Astrocyte of the spinal cord (primary cell): ENCODE results near the gene C11orf97.
"Not testable (repeated sequence)": the region's sequence is repeated elsewhere in the genome, so short reads cannot be mapped to it uniquely, and the experiment has no call there.

Source experiments
- DNase-seq: peaks from one replicate; pipeline ENCODE4 v3.0.0; 2011; ENCODE audit warnings: low read depth, low spot score
- H3K4me3 ChIP-seq: 2 replicates; pipeline ENCODE4 v1.5.1; 2011; ENCODE audit warnings: low read depth, mild to moderate bottlenecking, low read length, moderate library complexity
- CTCF ChIP-seq: IDR thresholded peaks from 2 replicates; pipeline ENCODE4 v1.5.1; 2012; ENCODE audit warnings: low read depth, mild to moderate bottlenecking, low read length, inconsistent platforms
- in situ Hi-C: cut with HindIII; loops from 2 replicates; pipeline ENCODE4 v1.10.0; 2017; ENCODE audit warnings: low sequenced_read_pairs

Gene C11orf97

GRCh38 chr11:94493281-94494125 lies 18.8 kb upstream of the C11orf97 start, which contains the start of the genes ANKRD49 and MRE11:
Gene ANKRD49 (plus strand): TSS chr11:94493984. CDS start chr11:94496694, 2,710 bp downstream.
Gene MRE11 (minus strand): TSS chr11:94493844. CDS start chr11:94492801, 1,043 bp downstream.
- TF ChIP-seq CTCF, result no peak
- DNase-seq, result peak; percentile 99
- peak within 1 kb of the TSS; percentile 96 for H3K4me3 ChIP-seq
- in situ Hi-C loops, result no loop called here

- in situ Hi-C loops, result no loop called here
- no peak for DNase-seq
- peak overlapping the region; percentile 96 for H3K4me3 ChIP-seq
- no peak for TF ChIP-seq CTCF
Measured at GRCh38 chr11:94494126-94494680, 18.1 kb upstream of the C11orf97 start.

GRCh38 chr11:94500181-94500580 lies 12.1 kb upstream of the C11orf97 start:
- H3K4me3 ChIP-seq, result no peak overlapping the region
- DNase-seq, result no peak
- TF ChIP-seq CTCF, result no peak
- in situ Hi-C loops, result no loop called here

- no peak for DNase-seq
- TF ChIP-seq CTCF, result no peak
- H3K4me3 ChIP-seq, result no peak overlapping the region
- in situ Hi-C loops, result no loop called here
Measured at GRCh38 chr11:94501522-94501921, 10.7 kb upstream of the C11orf97 start.

DNA sequence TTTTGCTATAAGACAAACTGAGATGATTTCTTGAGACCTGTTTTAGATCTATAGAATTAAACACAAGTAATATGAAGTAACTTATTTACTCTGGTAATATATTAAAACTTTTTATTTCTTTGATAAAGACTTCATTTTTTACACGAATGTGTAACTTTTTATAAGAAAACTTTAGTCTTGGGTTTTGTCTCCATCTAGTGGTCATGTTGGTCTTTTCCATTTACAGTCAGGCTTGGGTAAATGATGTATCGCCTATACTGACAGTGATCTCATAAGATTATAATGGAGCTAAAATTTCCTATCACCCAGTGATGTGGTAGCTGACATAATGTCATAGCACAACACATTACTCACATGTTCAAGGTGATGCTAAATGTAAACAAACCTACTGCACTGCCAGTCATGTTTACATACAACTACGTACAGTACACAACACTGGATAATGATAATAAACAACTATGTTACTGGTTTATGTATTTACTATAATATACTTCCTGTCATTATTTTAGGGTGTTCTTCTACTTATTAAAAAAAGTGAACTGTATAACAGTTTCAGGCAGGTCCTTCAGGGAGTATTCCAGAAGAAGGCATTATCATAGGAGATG lies 7.5 kb upstream of the C11orf97 start:
- peak; percentile 67 for DNase-seq
- in situ Hi-C loops, result no loop called here
- H3K4me3 ChIP-seq, result no peak overlapping the region
- TF ChIP-seq CTCF, result peak; percentile 57

GRCh38 chr11:94506513-94506912 lies 5.7 kb upstream of the C11orf97 start:
- in situ Hi-C loops, H3K4me3 ChIP-seq, DNase-seq: not testable (repeated sequence)

GRCh38 chr11:94507485-94507884 lies 4.8 kb upstream of the C11orf97 start:
- in situ Hi-C loops, result no loop called here
- no peak for DNase-seq
- no peak overlapping the region for H3K4me3 ChIP-seq
- TF ChIP-seq CTCF, result no peak
